Measurements from ENCODE around the gene PNPLA8. TPM values are rescaled to one million over a fixed set of nuclear protein-coding genes. Genes with fewer than 3 reads are reported as not detected.

The PNPLA8 gene
- total RNA-seq, 1 donor from 2014 or later: 33.4 TPM

- no peak overlapping the region for H3K4me3 Mint-ChIP-seq
- H3K9me3 ChIP-seq (ENCODE audit: low read depth): no peaks in the 10 kb centered on the region
- no peaks in the 10 kb centered on the region for H3K9me3 Mint-ChIP-seq
- H3K4me1 Mint-ChIP-seq: no peaks in the 10 kb centered on the region
- no peaks in the 10 kb centered on the region for H3K27me3 Mint-ChIP-seq (ENCODE audit: insufficient read depth, low read depth)
- no peak overlapping the region for H3K4me2 ChIP-seq
- H3K27ac ChIP-seq: no peak overlapping the region
- peaks cover 3% of the 10 kb centered on the region for H4K20me1 ChIP-seq (ENCODE audit: low read depth)
- H3K27ac Mint-ChIP-seq: no peak overlapping the region
- no peaks in the 10 kb centered on the region for H3K27me3 ChIP-seq
- no peak overlapping the region for H3K4me3 ChIP-seq
- H3K36me3 Mint-ChIP-seq: peaks cover 5% of the 10 kb centered on the region
- peaks cover 10% of the 10 kb centered on the region for H3F3A ChIP-seq (ENCODE audit: low read depth)
- no peaks in the 10 kb centered on the region for H3K79me2 ChIP-seq (ENCODE audit: low read depth)
- H3K9ac ChIP-seq: no peak overlapping the region
- TF ChIP-seq EZH2phosphoT487 (IDR thresholded peaks at IDR 0.05): no peak
- no peak for TF ChIP-seq EZH2 (IDR thresholded peaks at IDR 0.05)
- TF ChIP-seq CTCF (IDR thresholded peaks at IDR 0.05): no peak
- H3K4me1 ChIP-seq: no peaks in the 10 kb centered on the region
- DNase-seq (ENCODE audit: low spot score): no peak
- no peak overlapping the region for H2AFZ ChIP-seq (replicated peaks)
- no peaks in the 10 kb centered on the region for H3K36me3 ChIP-seq
Observed at GRCh38 chr7:108498481-108498880, 27.5 kb downstream of the PNPLA8 start.

GRCh38 chr7:108497082-108497725, 28.7 kb downstream of the PNPLA8 start:
- Mint-ChIP-seq H3K27me3 (ENCODE audit: insufficient read depth, low read depth) (no peaks in the 10 kb centered on the region), H3K9me3 (no peaks in the 10 kb centered on the region), H3K4me3 (no peak overlapping the region), H3K4me1 (no peaks in the 10 kb centered on the region), H3K27ac (no peak overlapping the region), H3K36me3 (peaks cover 7% of the 10 kb centered on the region)
- Histone ChIP-seq H3K4me3 (no peak overlapping the region), H3F3A (ENCODE audit: low read depth) (peaks cover 10% of the 10 kb centered on the region), H3K9ac (no peak overlapping the region), H3K27me3 (no peaks in the 10 kb centered on the region), H3K9me3 (ENCODE audit: low read depth) (no peaks in the 10 kb centered on the region), H2AFZ (replicated peaks) (no peak overlapping the region), H3K4me2 (no peak overlapping the region), H3K4me1 (no peaks in the 10 kb centered on the region), H3K36me3 (no peaks in the 10 kb centered on the region), H3K79me2 (ENCODE audit: low read depth) (no peaks in the 10 kb centered on the region), H4K20me1 (ENCODE audit: low read depth) (peaks cover 3% of the 10 kb centered on the region), H3K27ac (no peak overlapping the region)
- TF ChIP-seq EZH2 (IDR thresholded peaks at IDR 0.05) (no peak), CTCF (IDR thresholded peaks at IDR 0.05) (peak; percentile 92), EZH2phosphoT487 (IDR thresholded peaks at IDR 0.05) (no peak)
- peak; percentile 62 for DNase-seq (ENCODE audit: low spot score)

- Mint-ChIP-seq H3K36me3 (peaks cover 7% of the 10 kb centered on the region), H3K27ac (no peak overlapping the region), H3K4me3 (no peak overlapping the region), H3K9me3 (no peaks in the 10 kb centered on the region), H3K27me3 (ENCODE audit: insufficient read depth, low read depth) (peaks cover 2% of the 10 kb centered on the region), H3K4me1 (no peaks in the 10 kb centered on the region)
- DNase-seq (ENCODE audit: low spot score): no peak
- no peak overlapping the region for H3K27ac ChIP-seq
- no peaks in the 10 kb centered on the region for H3K9me3 ChIP-seq (ENCODE audit: low read depth)
- H2AFZ ChIP-seq (replicated peaks): no peak overlapping the region
- H3K4me1 ChIP-seq: no peaks in the 10 kb centered on the region
- peaks cover 9% of the 10 kb centered on the region for H3F3A ChIP-seq (ENCODE audit: low read depth)
- no peaks in the 10 kb centered on the region for H3K36me3 ChIP-seq
- H4K20me1 ChIP-seq (ENCODE audit: low read depth): no peaks in the 10 kb centered on the region
- no peaks in the 10 kb centered on the region for H3K27me3 ChIP-seq
- no peaks in the 10 kb centered on the region for H3K79me2 ChIP-seq (ENCODE audit: low read depth)
- no peak overlapping the region for H3K4me2 ChIP-seq
- H3K9ac ChIP-seq: no peak overlapping the region
- TF ChIP-seq CTCF (IDR thresholded peaks at IDR 0.05): no peak
- no peak for TF ChIP-seq EZH2 (IDR thresholded peaks at IDR 0.05)
- H3K4me3 ChIP-seq: no peak overlapping the region
Observed at GRCh38 chr7:108492742-108493141, 33.2 kb downstream of the PNPLA8 start.

Measured in neural progenitor cell (in vitro differentiated cells).